ENCODE data around the gene ALCAM. TPM values are rescaled to one million over a fixed set of nuclear protein-coding genes. Genes with fewer than 3 reads are reported as not detected.

The ALCAM gene
- 115 TPM for total RNA-seq (ENCODE audit: insufficient read depth, low replicate concordance)

- peak; percentile 99 for DNase-seq (ENCODE audit: low spot score)
These were observed at the start of gene ALCAM for GRCh38 chr3:105366326-105367062. ALCAM (plus strand) TSS chr3:105366909.

- no peak for DNase-seq (ENCODE audit: low spot score)
These were observed 48.9 kb upstream of the ALCAM start for GRCh38 chr3:105317841-105318240.

DNA sequence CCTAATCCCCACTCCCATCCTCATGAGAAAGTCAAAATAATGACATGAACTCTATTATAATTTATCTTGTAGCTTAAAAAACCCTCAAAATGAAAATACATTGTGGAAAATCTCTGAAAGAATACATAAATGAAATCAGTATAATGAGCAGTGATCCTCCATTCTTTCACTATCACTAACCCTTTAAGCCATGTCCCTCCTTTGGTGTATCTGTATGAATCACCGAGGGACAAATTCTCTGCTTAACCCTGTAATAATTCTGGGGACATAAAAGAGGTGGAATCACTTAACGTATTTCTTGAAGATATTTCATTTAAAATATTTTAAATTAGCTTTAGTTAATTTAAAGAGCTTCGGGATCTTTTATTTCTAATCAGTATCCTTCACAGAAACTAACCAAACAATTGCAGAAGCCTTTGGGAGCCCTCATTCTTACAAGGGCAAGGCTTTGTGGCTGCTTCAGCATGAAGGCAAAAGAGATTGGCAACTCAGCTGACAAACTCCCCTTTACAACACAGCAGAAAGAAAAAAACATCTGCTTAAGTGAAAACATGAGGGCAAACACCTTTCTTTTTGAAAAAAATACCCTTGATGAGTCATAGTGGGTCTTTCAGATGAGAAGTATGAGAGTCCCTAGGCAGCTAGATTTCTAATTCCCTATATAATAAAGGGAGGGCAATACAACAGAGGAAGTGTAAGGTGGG lies 44.0 kb upstream of the ALCAM start:
- DNase-seq (ENCODE audit: low spot score): no peak

DNA sequence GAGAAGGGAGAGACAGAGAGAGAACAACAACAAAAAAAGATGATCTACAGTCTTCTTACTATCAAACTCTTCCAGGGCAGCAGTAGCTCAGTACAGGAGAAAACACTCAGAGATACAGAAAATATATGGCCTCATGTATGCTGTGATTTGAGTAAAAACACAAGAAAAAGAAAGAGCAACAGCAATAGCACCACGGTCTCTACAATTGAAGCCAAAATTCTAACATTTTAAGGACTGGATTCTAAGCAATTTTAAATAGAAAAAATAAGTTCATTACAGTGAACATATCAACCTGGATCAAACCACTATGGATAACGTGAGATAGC lies 43.5 kb upstream of the ALCAM start:
- no peak for DNase-seq (ENCODE audit: low spot score)

- DNase-seq (ENCODE audit: low spot score): no peak
These were observed 41.8 kb upstream of the ALCAM start for GRCh38 chr3:105324951-105325350.

DNA sequence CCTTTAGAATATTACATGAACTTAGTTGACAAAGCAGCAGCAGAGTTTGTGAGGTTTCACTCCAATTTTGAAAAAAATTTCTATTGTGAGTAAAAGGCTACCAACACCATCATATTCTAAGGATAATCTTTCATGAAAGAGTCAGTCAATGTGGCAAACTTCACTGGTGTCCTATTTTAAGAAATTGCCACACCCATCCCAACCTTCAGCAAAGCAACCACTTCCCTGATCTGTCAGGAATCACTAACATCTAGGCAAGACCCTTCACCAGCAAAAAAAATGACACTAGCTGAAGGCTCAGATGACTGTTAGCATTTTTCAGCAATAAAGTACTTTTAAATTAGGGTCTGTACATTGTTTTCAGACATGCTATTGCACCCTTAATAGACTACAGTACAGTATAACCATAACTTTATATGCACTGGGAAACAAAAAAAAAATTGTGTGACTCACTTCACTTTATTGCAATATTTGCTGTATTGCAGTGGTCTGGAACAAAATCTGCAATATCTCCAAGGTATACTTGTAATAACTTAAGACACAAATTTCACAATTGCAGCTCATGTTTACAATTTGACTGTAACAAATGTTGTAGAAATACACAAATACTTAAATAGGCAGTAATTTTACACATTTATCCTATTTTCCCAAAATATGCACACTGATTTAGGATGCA lies 38.9 kb upstream of the ALCAM start:
- no peak for DNase-seq (ENCODE audit: low spot score)

DNA sequence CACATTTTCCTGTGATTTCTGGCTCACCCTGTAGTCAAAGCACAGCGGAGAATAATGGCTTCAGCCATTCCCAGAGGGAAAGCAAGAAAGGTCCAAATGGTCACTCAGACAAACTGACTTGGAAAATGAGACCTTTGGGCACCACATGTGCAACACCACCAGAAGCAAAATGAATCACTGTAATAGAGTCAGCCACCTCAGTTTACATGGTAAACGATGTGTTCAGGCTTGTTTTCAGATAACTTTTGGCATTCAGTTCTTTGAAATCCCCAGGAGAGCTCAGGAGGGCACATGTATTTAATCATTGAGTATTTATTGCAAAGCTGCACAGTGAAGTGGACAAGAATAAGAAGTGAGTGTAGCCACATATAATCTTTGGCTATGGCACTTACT lies 38.4 kb upstream of the ALCAM start:
- DNase-seq (ENCODE audit: low spot score): no peak

DNA sequence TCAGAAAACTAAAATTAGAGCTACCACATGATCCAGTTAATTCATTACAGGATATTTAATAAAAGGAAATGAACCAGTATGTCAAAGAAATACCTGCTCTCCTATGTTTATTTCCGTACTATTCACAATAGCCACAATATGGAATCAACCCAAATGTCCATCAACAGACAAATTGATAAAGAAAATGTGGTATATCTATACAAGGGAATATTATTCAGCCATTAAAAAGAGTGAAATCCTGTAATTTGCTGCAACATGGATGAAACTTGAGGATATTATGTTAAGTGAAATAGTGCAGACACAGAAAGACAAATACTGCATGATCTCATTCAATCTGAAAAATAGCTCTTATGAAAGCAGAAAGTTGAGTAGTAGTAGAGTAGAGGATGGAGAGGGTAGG lies 33.7 kb upstream of the ALCAM start:
- no peak for DNase-seq (ENCODE audit: low spot score)

GRCh38 chr3:105334138-105334882 lies 32.4 kb upstream of the ALCAM start:
- DNase-seq (ENCODE audit: low spot score): no peak

- DNase-seq (ENCODE audit: low spot score): no peak
These were observed 26.8 kb upstream of the ALCAM start for GRCh38 chr3:105339946-105340345.

- no peak for DNase-seq (ENCODE audit: low spot score)
These were observed 22.7 kb upstream of the ALCAM start for GRCh38 chr3:105343991-105344390.

DNA sequence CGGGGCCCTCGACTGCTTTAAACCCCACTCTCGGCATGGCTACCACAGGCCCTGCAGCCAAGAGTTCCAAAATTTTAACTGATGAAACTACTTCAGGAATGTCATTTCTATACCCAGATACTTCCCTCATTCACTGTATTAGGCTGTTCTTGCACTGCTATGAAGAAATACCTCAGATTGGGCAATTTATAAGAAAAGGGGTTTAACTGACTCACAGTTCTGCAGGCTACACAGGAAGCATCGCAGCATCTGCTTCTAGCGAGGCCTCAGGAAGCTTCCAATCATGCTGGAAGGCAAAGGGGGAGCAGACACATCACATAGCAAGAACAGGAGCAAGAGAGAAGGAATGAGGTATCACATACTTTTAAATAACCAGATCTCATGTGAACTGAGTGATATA lies 21.6 kb upstream of the ALCAM start:
- DNase-seq (ENCODE audit: low spot score): no peak

DNA sequence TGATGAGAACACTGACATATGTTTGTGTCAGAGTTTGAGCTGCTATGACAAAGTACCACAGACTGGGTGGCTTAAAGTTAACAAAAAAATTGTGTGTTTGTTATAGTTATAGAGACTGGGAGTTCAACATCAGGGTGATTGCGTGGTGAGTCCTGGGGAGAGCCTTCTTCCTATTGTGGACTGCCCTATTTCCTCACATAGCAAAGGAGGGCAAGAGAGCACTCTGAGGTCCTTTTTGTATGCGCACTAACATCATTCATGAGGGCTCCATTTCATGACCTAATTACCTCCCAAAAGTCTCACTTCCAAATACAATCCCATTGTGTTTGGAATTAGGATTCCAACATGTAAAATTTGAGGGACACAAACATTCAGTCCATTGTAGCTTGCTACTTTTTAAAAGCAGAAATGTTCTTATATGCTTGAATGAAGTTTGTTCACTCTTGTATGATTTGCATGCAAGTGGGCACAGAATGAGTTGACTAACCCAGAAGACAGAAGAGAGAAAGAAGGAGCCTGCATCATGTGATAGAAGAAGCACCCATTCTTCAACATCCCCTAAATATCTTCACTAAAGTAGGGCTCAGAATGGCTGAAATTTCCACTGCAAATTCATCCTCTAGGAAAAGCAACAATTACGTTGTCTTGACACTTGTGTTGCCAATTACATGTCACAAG lies 18.9 kb upstream of the ALCAM start:
- DNase-seq (ENCODE audit: low spot score): no peak

- DNase-seq (ENCODE audit: low spot score): no peak
These were observed 18.4 kb upstream of the ALCAM start for GRCh38 chr3:105348307-105348706.

DNA sequence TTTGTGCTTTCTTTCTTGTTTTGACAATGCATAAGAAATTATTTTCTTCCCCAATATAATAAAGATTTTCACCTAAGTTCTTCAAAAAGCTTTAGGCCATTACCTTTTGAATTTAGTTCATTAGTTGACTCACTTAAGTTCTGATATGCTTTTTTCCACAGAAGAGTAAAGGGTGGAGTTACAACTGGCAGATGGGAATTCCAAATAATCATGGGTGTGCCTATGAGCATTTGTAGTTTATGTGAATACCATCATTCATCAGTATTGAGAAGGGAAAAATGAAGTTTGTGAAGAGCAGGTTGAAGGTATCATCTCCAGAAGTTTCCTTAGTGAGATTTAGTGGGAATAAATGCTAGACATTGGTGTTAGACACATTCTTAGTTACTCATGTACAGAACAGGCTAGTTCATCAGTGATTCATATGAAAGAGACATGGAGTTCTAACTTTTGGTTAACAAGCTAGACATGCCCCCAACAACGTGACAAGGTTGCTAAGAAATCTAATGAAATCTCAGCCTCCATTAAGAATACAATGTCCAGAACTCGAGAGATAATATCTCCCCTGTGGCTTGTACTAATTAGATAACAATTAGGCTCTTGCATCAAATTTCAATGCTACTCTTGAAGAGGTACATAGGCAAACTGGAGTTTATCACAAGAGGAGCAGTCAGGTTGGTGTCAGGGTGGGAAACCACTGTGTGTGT lies 16.9 kb upstream of the ALCAM start:
- DNase-seq (ENCODE audit: low spot score): no peak

DNA sequence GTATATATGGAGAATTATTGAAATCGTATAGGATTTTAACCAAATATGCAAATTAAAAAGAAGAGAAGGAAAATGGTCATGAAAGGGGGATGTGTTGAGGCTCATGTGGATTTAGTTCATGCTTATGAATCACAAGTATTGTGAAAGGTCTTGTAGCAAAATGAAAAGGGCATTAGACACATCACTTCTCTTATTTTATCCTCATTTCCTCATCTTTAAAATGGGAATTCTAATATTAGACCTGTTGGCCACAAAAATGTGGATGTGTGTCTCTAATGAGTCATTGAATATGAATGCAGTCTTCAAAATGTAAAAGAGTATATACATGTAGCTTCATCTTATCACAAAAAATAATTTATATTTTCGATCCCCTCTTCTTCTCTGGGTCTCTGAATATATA lies 14.9 kb upstream of the ALCAM start:
- DNase-seq (ENCODE audit: low spot score): peak; percentile 25

GRCh38 chr3:105352976-105353375 lies 13.7 kb upstream of the ALCAM start:
- DNase-seq (ENCODE audit: low spot score): no peak

DNA sequence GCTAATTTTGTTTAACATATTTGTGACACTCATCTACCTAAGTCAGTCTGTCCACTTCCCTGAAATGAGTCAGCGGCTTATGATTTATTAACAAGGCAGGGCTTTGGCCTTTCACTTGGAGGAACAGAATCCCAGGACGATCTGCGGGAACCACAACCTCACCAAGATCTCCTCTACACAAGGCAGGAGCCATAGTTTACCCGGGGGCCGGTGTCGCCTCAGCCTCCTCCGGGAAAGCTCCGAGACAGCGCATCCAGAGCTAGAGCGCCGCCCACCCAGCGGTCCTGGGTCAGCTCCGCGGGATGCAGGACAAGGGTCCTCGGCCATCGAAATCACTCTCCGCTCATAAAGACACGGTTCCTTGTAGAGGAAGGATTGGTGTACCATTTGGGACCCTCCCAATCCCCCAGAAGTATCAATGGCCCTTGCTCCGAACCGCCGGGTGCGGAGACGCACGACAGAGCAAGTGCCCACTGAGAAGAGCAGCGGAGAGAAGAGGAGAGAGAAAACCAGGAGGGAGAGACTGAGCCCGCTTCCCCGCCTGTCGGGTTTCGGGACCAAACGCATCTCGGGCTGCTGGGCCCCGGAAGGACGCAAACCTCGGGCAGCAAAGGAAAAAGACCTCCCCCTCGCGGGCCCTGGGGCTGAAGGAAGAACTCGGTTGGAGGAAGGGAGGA lies 13.1 kb upstream of the ALCAM start:
- peak; percentile 76 for DNase-seq (ENCODE audit: low spot score)

DNA sequence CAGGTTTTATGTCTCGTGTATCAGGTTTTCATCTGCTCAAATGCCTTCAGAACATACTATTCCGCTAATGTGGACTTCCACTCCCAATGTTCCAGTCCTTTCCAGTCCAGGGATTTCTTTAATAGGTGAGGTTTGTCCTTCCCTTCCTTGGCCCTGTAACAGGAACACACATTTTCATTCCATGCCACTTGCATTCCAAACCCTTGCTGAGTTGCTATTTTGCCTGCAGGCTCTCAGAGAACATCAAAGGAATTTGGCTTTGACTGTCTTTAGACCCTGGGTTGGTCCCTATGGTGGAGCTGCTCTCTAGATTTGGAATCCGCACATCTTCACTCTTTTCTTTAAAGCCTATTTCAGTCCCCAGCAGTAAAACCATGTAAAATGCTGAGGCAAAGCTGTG lies 12.3 kb upstream of the ALCAM start:
- DNase-seq (ENCODE audit: low spot score): peak; percentile 16

- no peak for DNase-seq (ENCODE audit: low spot score)
These were observed 11.2 kb upstream of the ALCAM start for GRCh38 chr3:105355408-105356061.
